Esophagus squamous epithelium (tissue), 5 donors: ENCODE results near the gene STEAP1B. TPM values are rescaled to one million over a fixed set of nuclear protein-coding genes. Genes with fewer than 3 reads are reported as not detected.
"Not testable (repeated sequence)": the region's sequence is repeated elsewhere in the genome, so short reads cannot be mapped to it uniquely, and the experiment has no call there.

Experiments used
- DNase-seq: peaks from one replicate; lab custom pipeline; 2025; lab: John Stamatoyannopoulos, UW
- H3K27ac ChIP-seq, 4 donors: fragments of 200-600 bp; sonication (generic); one replicate each; pipeline ENCODE4 v1.5.1; 2016 to 2019; ENCODE audit warnings: mild to moderate bottlenecking in 1 of 4
- H3K27me3 ChIP-seq, 4 donors: fragments of 200-600 bp; sonication (generic); 1 replicate in 3 of 4; 2 replicates in 1 of 4; pipeline versions ENCODE4 v1.5.1 to v1.6.0; 2017 to 2021; ENCODE audit warnings: antibody characterized with exemption in 1 of 4
- H3K36me3 ChIP-seq, 3 donors: fragments of 200-600 bp; sonication (generic); one replicate each; pipeline ENCODE4 v1.5.1; 2016 to 2019
- H3K4me1 ChIP-seq, 3 donors: fragments of 200-600 bp; sonication (generic); one replicate each; pipeline ENCODE4 v1.5.1; 2017 to 2019
- H3K4me3 ChIP-seq, 4 donors: fragments of 200-600 bp; sonication (generic); 1 replicate in 3 of 4; 2 replicates in 1 of 4; pipeline ENCODE4 v1.5.1; 2016 to 2019; ENCODE audit warnings: mild to moderate bottlenecking in 2 of 4, moderate library complexity in 1 of 4
- H3K9me3 ChIP-seq, 3 donors: fragments of 200-600 bp; sonication (generic); one replicate each; pipeline ENCODE4 v1.5.1; 2016 to 2019
- POLR2A ChIP-seq, 4 donors: fragments of 450-650 bp; IDR thresholded peaks; one replicate each; pipeline ENCODE4 v1.6.1; 2017; ENCODE audit warnings: antibody characterized with exemption in 4 of 4, mild to moderate bottlenecking in 4 of 4, moderate library complexity in 3 of 4
- WGBS, 2 donors: methylation state at CpG; one replicate each; pipeline ENCODE4 v1.1.5; 2018; 5-methylcytosine and 5-hydroxymethylcytosine counted together
- intact Hi-C: fragments of 100-400 bp; cut with DNase I; formaldehyde crosslinking; loops from one replicate; pipeline ENCODE4 v1.15.0; 2022
- total RNA-seq, 4 donors: library from RNA; depleted of rRNA; stranded (reverse); fragments of >200 nt; gene quantifications; one replicate each; pipeline ENCODE4 v1.1.0, GENCODE V29; 2016
- TF ChIP-seq, protein P1 (sequence below), 6 experiments: fragments of 450-650 bp in 4 of 6; fragments of 200-600 bp in 2 of 6; sonication (generic) in 2 of 6; IDR thresholded peaks; one replicate each; pipeline ENCODE4 v1.5.1; 2016 to 2019; ENCODE audit warnings: antibody characterized with exemption in 6 of 6, mild to moderate bottlenecking in 4 of 6, moderate library complexity in 4 of 6
- donor health status: DM: yes; HTN: yes; CAD: no.

STEAP1B gene
- total RNA-seq, 4 donors from 2014 or later = 0.29 to 13.1 (median 0.69) TPM

DNA sequence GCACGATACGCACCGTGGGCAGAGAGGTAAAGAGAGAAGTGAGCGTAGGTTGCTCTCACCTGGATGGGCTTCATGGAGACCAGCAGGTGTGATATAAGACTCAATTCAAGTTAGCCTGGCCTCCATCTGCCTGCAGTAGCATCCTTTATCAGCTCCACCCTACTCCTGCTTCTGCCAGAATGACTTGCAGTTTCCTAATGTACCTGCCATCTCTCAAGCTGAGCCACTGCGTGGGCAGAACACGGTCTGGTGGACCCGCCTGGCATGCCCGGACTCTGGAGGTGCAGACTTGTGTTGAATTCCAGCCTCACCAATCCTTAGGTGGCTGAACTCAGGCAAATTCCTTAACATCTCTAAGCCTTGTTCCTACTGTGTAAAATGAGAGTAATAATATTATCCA is 64.3 kb downstream of the STEAP1B start:
- no peak for DNase-seq
- no peak overlapping the region for H3K27ac ChIP-seq
- no peaks in the 10 kb centered on the region for H3K9me3 ChIP-seq
- TF ChIP-seq, protein P1, sequence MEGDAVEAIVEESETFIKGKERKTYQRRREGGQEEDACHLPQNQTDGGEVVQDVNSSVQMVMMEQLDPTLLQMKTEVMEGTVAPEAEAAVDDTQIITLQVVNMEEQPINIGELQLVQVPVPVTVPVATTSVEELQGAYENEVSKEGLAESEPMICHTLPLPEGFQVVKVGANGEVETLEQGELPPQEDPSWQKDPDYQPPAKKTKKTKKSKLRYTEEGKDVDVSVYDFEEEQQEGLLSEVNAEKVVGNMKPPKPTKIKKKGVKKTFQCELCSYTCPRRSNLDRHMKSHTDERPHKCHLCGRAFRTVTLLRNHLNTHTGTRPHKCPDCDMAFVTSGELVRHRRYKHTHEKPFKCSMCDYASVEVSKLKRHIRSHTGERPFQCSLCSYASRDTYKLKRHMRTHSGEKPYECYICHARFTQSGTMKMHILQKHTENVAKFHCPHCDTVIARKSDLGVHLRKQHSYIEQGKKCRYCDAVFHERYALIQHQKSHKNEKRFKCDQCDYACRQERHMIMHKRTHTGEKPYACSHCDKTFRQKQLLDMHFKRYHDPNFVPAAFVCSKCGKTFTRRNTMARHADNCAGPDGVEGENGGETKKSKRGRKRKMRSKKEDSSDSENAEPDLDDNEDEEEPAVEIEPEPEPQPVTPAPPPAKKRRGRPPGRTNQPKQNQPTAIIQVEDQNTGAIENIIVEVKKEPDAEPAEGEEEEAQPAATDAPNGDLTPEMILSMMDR (IDR thresholded peaks at IDR 0.05) = no peak
- no peak for TF ChIP-seq POLR2A (IDR thresholded peaks at IDR 0.05)
- 67 to 76% methylated on average over 8 of the region's 8 CpGs for WGBS, 2 donors
- H3K4me3 ChIP-seq = no peak overlapping the region
- H3K4me1 ChIP-seq = peaks cover 0 to 36% (median 5%) of the 10 kb centered on the region in 3 donors
- no peaks in the 10 kb centered on the region for H3K27me3 ChIP-seq
- intact Hi-C loops = no loop called here
- H3K36me3 ChIP-seq = no peaks in the 10 kb centered on the region

DNA sequence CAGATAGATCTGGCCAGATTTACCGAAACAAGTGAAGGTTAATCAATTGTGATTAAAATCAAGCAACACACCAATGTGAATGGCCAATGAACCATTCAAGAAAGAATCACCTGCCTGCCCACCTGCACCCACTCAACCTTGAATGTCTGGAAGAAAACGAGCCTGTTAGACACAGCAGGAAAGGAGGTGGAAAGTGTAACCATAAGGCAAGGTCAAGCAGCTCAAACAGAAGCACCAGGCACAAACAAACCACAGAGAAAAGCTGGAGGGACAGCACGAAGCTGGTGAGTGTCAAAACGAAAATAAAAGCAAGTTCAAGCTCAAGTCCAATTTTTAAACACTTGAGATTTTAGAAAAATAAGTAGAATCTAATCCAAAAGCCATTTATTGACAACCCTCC is 64.9 kb downstream of the STEAP1B start:
- Histone ChIP-seq H3K9me3 (no peaks in the 10 kb centered on the region), H3K4me3 (no peak overlapping the region), H3K4me1 (peaks cover 0 to 42% (median 5%) of the 10 kb centered on the region in 3 donors), H3K36me3 (no peaks in the 10 kb centered on the region), H3K27me3 (no peaks in the 10 kb centered on the region), H3K27ac (no peak overlapping the region)
- 58 to 59% methylated on average over 4 of the region's 4 CpGs for WGBS, 2 donors
- DNase-seq = no peak
- intact Hi-C loops = no loop called here
- no peak for TF ChIP-seq POLR2A (IDR thresholded peaks at IDR 0.05)
- TF ChIP-seq, protein P1 (IDR thresholded peaks at IDR 0.05) = no peak

DNA sequence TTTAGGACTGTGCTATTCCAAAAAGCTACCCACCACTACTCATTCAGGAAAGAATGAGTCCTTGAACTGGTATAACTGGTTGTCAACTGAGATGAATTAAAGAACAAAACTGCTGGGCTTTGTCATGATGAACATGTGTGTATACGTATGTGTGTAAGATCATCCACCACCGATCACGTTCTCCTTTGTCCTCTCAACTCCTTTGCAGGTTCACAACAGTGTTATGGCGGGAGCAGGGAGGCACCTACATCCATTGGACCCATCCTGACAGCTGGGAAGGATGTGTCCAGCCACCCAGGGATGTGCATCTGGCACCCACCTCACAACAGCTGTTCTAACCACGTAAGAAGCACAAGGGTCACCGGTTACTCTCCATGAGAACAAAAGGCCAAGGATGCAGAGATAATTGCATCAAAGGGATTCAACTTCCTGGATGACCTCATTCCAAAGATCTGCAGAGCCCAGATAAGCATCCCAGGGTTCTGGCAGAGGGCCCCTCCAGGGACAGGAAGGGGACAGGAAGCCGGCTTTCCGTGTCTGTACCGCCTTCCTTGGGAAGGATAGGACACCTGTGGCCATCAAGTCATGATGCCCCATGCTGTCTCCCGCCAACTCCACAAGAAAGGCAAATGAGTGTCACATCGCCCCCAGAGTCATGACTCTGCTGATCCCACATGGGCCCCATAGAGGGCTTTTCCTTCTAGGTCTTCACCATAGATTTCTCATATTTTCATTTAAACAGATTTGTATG is 66.1 kb downstream of the STEAP1B start:
- no peak for DNase-seq
- Histone ChIP-seq H3K4me1 (peaks cover 0 to 50% (median 5%) of the 10 kb centered on the region in 3 donors), H3K9me3 (no peaks in the 10 kb centered on the region), H3K4me3 (no peak overlapping the region), H3K36me3 (no peaks in the 10 kb centered on the region), H3K27me3 (no peaks in the 10 kb centered on the region), H3K27ac (peak overlapping the region; percentile 54 to 89 (median 82))
- TF ChIP-seq, protein P1 (IDR thresholded peaks at IDR 0.05) = no peak
- no peak for TF ChIP-seq POLR2A (IDR thresholded peaks at IDR 0.05)
- intact Hi-C loops = no loop called here
- WGBS, 2 donors = 53 to 75% methylated on average over 11 of the region's 11 CpGs

- WGBS, 2 donors = 53 to 59% methylated on average over 2 of the region's 2 CpGs
- peak overlapping the region; percentile 54 to 89 (median 83) for H3K27ac ChIP-seq
- intact Hi-C loops = not testable (repeated sequence)
These were observed 66.8 kb downstream of the STEAP1B start for GRCh38 chr7:22433165-22433700.

DNA sequence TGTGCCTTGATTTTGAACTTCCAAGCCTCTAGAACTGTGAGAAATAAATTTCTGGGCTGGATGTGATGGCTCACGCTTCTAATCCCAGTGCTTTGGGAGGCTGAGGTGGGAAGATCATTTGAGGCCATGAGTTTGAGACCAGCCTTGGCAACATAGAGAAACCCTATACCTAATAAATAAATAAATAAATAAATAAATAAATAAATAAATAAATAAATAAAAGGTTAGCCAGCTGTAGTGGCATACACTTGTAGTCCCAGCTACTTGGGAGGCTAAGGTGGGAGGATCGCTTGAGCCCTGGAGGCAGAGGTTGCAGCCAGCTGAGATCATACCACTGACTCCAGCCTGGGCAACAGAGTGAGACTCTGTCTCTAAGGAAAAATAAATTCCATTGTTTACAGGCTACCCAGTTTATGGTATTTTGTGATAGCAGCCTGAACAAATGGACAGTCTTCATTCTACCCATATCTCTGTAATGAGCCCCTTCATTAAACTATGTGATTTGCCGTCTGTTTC is 67.7 kb downstream of the STEAP1B start:
- H3K27ac ChIP-seq = peak overlapping the region; percentile 39 to 89 (median 78)
- TF ChIP-seq POLR2A (IDR thresholded peaks at IDR 0.05) = no peak
- TF ChIP-seq, protein P1 (IDR thresholded peaks at IDR 0.05) = no peak
- H3K4me1 ChIP-seq = peaks cover 0 to 50% (median 5%) of the 10 kb centered on the region in 3 donors
- 87 to 95% methylated on average over 3 of the region's 3 CpGs for WGBS, 2 donors
- no peak overlapping the region for H3K4me3 ChIP-seq
- no peak for DNase-seq
- H3K36me3 ChIP-seq = no peaks in the 10 kb centered on the region
- H3K27me3 ChIP-seq = no peaks in the 10 kb centered on the region
- H3K9me3 ChIP-seq = no peaks in the 10 kb centered on the region
- intact Hi-C loops = no loop called here

More at GRCh38 chr7:22433165-22433700, 66.8 kb downstream of the STEAP1B start:
- peaks cover 0 to 50% (median 5%) of the 10 kb centered on the region in 3 donors for H3K4me1 ChIP-seq
- not testable (repeated sequence) for H3K4me3 ChIP-seq, DNase-seq, H3K27me3 ChIP-seq, H3K36me3 ChIP-seq, H3K9me3 ChIP-seq
